ENCODE data around the gene PITPNM1. TPM values are rescaled to one million over a fixed set of nuclear protein-coding genes. Genes with fewer than 3 reads are reported as not detected.

PITPNM1 gene
- 29.2 and 33.3 TPM in 2 replicates for total RNA-seq

DNA sequence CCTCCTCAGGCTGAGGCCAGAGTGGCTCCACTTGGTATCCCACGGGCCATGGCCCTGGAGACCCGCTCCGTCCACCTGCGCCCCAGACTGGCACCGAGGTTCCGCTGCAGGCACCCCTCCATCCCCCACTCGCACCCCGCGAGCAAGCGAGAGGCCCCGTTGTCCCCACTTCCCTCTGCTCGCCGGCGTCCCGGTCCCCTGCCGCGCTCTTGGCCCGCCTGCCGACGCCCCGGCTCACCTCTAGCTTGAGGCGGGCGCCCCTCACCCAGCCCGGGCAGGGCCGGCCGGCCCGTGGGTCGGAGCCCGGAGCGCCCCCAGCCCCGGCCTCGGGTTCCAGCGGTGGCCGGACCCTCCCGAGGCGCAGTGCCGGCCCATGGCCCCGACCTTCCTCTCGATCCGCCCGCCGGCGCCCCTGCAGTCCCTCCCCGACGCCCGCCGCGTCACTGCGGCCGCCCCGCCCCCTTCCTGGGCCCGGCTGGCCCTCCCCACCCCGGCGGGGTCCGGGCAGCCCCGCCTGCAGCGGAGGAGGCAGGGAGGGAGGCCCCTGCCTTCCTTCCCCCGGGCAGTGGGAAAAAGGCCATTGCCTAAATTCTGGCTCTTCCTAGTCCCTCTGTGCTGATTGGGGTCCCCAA is at the start of gene PITPNM1:
PITPNM1 (minus strand) TSS at position 414 of the 632 bp plus-strand sequence. CDS start 1,183 bp downstream, outside the sequence.

DNA sequence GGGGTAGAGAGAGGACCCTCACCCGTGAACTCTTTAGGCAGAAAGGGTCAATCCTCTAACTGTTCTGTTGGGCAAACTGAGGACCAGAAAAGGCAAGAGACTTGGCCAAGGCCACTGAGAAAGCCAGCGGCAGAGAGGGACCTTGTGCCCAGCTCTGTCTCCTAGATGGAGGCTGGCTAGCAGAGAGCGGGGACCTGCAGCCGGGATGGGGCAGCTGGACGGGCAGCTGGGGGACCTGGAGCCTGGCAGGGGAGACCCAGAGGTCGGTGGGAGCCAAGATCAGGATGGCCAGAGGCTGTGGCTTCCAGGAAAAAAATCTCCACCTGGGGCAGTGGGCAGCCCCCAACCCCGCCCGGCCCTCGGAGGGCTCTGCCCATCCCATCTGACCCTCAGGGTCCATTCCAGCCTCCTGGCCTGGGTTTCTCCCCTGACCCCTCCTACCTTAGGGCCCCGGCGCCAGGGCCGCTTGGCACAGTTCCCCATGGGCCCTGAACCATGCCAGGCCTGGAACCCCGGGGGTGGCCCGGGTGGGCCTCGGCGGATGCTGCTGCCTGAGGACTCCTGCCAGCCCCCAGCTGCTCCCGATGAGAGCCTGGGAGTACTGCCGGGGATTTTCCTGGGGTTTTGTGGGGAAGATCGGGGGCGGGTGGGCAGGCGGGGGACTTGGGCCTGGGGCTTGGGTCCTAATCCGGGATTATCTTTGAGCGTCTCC is 17.8 kb upstream of the PITPNM1 start, which contains the start of gene CABP2:
CABP2 (minus strand) TSS at position 603 of the 712 bp plus-strand sequence; CDS start at position 483, 120 bp downstream.

DNA sequence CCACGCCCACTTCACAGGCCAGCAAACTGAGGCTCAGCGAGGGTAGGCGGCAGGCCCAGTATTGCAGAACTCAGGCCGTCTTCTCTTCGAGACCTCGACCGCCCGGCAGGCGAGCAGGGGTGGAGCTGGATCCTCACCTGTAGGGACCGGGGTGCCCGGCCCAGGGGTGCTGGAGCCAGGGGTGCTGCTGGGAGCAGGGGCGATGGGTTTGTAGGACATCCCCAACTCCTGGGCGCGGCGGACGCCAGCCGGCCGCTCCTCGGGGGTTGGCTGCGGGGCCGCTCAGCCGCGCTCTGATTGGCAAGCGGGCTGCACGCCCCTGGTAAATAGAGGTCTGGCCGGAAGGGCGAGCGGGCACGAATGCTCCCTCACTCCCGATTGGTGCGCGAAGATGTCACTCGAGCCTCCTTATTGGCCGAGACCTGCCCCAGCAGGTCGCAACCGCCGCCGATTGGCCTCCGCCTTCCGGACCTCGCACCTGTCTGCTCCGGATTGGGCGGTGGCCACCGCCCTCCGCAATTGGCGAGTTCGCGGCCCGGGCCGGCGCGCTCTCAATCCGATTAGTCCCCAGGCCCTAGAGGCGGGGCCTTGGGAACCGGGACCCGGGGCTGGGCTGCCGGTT is 2.8 kb upstream of the PITPNM1 start, which contains the start of gene CDK2AP2:
CDK2AP2 (minus strand) TSS at position 299 of the 622 bp plus-strand sequence; CDS start at position 219, 80 bp downstream.

DNA sequence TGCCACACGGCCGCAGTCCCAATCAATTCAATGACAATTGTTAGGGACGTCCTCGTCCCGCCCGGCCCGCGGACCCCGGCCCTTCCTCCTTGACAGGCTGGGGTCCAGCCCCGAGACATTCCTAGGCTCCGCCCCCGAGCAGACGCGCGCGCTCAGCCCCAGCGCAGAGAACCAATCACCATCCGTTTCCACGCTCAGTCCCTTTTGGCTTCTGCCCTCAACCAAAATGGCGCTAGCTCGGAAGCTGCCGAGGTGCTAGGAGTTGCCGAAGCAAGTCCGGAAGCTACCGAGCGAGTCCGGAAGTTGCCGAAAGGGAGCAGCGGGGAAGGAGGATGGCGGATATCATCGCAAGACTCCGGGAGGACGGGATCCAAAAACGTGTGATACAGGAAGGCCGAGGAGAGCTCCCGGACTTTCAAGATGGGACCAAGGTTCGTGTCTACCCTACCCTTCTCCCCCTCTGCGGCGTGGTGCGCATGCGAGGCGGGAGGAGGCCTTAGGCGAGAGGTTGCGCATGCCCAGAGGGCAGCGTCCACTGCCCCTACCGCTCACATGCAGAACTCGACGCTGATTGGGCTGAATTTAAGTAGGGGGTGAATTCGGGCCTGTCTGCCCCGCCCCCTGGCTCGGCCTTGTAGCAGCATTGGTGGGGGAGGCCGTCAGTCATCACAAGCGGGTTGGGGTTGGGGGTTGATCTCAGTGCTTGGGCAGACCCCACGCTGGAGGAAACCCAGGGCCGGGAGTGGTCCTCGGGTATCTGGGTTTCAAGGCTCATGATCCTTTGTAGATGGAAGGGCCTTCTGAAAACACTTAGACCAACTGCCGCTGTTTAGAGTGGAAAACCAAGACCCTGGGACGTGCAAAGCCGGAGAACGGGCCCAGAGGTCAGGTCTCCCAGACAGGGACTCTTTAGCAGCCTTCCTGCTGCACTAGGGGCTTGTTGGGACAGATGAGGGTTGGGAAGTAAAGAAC is 22.1 kb downstream of the PITPNM1 start, which contains the start of gene AIP:
AIP (plus strand) TSS at position 200 of the 972 bp plus-strand sequence; CDS start at position 333, 133 bp downstream.

DNA sequence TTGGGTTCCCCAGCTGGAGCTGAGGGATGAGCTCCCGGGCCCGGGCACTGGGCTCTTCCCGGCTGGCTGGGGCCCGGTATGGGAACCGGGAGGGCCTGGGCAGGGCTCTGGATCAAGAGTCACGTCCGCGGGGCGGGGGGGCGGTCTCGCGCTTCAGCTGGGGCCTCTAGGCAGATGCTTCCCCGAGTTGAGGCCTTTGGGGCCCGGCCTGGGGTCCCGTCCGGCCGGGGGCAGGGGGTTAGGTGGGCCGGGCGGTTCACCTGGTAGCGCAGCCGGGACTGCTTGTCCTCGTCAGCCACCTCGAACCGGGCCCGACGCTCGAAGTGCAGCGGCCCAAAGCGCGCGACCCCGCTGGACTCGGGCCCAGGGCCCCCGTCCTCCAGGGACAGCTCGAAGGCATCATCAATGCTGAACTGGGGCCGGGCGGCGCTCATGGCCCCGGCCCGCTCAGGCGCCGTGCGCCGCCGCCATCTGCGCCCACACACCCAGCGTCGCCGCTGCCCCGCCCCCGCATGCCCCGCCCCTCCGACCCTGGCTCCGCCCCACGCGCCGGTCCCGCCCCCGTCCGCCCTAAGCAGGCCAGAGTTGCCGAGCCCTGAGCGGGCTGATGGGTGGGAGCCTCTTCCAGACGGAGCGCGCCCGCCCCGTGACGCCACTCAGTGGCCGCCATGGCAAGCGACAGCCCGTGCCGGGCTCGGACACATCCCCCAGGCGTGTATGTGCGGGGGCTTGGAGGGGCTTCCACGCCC is 36.2 kb downstream of the PITPNM1 start, which contains the start of gene TMEM134:
TMEM134 (minus strand) TSS at position 493 of the 749 bp plus-strand sequence; CDS start at position 434, 59 bp downstream.

DNA sequence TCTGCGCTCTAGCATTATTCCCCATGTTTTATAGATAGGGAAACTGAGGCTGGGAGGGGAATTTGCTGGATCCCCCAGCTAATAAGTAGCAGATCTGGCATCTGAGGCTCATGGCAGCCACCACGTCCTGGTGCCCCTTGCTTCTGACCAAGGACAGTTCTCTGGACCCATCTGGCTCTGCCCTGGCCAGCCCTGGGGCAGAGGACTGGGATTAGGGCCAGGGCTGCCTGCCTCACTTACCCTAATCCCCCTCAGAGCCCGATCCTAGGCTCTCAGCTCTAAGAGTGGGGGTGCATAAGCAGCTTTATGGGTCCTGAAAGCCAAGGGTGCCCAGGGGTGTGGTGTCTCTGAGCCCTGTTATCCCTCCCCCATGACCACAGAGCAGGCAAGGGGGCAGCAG is 50.1 kb downstream of the PITPNM1 start, which contains the start of gene CABP4:
CABP4 (plus strand) TSS at position 301 of the 400 bp plus-strand sequence; CDS start at position 371, 70 bp downstream.

DNA sequence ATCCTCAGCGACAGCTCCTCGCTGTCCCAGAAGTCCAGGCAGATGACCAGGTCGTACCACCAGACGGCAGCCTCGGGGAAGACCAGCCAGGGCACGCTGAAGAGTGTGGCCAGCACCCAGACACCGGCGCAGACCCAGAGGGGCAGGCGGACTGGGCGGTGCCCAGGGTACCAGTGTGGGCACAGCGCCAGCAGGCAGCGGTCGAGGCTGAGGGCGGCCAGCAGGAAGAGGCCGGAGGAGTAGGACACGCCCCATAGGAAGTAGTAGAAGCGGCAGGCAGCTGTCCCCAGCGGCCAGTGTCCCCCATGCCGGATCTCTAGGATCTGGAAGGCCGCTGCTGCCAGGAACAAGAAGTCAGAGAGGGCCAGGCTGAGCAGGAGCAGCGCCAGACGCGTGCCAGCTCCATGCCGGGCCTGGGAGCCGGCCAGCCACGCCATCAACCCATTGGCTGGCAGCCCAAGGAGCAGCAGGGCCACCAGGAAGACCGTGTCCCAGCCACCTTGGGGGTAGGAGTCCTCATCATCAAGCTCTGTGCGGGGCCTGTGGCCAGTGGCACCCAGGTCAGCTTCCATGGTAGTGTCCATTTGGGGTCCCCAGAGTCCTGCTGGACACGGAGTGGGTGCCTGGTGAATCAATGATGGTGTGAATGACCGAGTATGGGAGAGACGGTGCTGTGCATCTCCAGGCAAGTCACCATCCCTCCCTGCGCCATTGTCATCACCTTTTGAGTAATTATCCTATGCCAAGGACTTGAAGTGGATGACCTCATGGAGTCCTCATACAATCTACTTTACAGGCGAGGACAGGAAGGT is 52.8 kb downstream of the PITPNM1 start, which contains the start of gene GPR152:
GPR152 (minus strand) TSS at position 589 of the 812 bp plus-strand sequence; CDS start at position 584, 5 bp downstream.

Other genes starting within 250 kb of the PITPNM1 start
- 49.9 and 64.4 TPM in 2 replicates for gene GRK2, start 238.9 kb downstream of the PITPNM1 start, total RNA-seq
- gene ANKRD13D, start 216.1 kb downstream of the PITPNM1 start, total RNA-seq: 36.9 and 39.9 TPM in 2 replicates
- 36.6 and 69.7 TPM in 2 replicates for gene SSH3, start 201.8 kb downstream of the PITPNM1 start, total RNA-seq
- gene POLD4, start 151.8 kb downstream of the PITPNM1 start, total RNA-seq: 60.0 and 71.2 TPM in 2 replicates
- 3.0 and 8.9 TPM in 2 replicates for gene CLCF1, start 131.8 kb downstream of the PITPNM1 start, total RNA-seq
- gene RAD9A, start 113.4 kb downstream of the PITPNM1 start, total RNA-seq: 8.7 TPM in 2 replicates
- 206 and 244 TPM in 2 replicates for gene PPP1CA, start 103.5 kb downstream of the PITPNM1 start, total RNA-seq
- gene TBC1D10C, start 101.3 kb downstream of the PITPNM1 start, total RNA-seq: not detected in 2 replicates
- 0.24 TPM in 1 of 2 replicates, not detected in the other for gene CARNS1, start 89.7 kb downstream of the PITPNM1 start, total RNA-seq
- 43.9 and 55.4 TPM in 2 replicates for gene RPS6KB2, start 76.9 kb downstream of the PITPNM1 start, total RNA-seq
- gene PTPRCAP, start 67.7 kb downstream of the PITPNM1 start, total RNA-seq: 0.24 TPM in 1 of 2 replicates, not detected in the other
- gene CORO1B, start 61.9 kb downstream of the PITPNM1 start, total RNA-seq: 140 and 158 TPM in 2 replicates
- not detected in 2 replicates for gene GPR152, start 52.6 kb downstream of the PITPNM1 start, total RNA-seq
- under 0.01 TPM in 1 of 2 replicates, not detected in the other for gene CABP4, start 50.0 kb downstream of the PITPNM1 start, total RNA-seq
- gene TMEM134, start 36.1 kb downstream of the PITPNM1 start, total RNA-seq: 20.9 and 37.6 TPM in 2 replicates
- 76.7 and 89.2 TPM in 2 replicates for gene AIP, start 22.3 kb downstream of the PITPNM1 start, total RNA-seq
- 17.1 and 18.5 TPM in 2 replicates for gene CDK2AP2, start 2.8 kb upstream of the PITPNM1 start, total RNA-seq
- gene CABP2, start 18.1 kb upstream of the PITPNM1 start, total RNA-seq: not detected in 2 replicates
- gene GSTP1, start 78.4 kb upstream of the PITPNM1 start, total RNA-seq: 3,881 and 7,825 TPM in 2 replicates
- 162 and 236 TPM in 2 replicates for gene NDUFV1, start 101.6 kb upstream of the PITPNM1 start, total RNA-seq
- 10.6 and 14.7 TPM in 2 replicates for gene NUDT8, start 124.6 kb upstream of the PITPNM1 start, total RNA-seq
- gene TBX10, start 134.4 kb upstream of the PITPNM1 start, total RNA-seq: not detected in 2 replicates
- gene ACY3, start 145.4 kb upstream of the PITPNM1 start, total RNA-seq: not detected in 2 replicates
- 25.1 and 57.3 TPM in 2 replicates for gene ALDH3B2, start 169.3 kb upstream of the PITPNM1 start, total RNA-seq